Measurements from ENCODE around the gene C1orf159.

Gene C1orf159

DNA sequence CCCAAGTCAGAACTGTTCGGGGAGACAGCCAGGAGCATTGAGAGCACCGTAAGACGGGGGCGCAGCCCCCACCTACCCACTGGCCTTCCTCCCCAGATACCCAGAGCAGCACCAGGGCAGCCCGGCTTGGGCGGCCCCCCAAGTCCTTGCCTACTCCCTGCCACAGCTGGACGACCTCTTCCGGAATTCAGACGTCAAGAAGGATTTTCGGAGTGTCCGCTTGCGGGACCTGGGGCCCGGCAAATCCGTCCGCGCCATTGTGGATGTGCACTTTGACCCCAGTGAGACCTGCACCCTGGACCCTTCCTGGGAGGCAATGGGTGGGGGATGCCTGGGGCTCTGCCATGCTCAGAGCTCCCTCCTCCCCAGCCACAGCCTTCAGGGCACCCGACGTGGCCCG lies 68.5 kb downstream of the C1orf159 start:
- H3K27me3 ChIP-seq (replicated peaks in 2 of 5; ENCODE audit: control insufficient read depth in 4 of 5, insufficient read depth in 5 of 5, low read length in 4 of 5), result no peaks in the 10 kb centered on the region
- WGBS (ENCODE audit: insufficient coverage), result 94% methylated on average over 17 of the region's 19 CpGs
- no peak for DNase-seq
- peaks cover 0 to 3% (median 0%) of the 10 kb centered on the region in 5 experiments for H3K9me3 ChIP-seq (ENCODE audit: control extremely low read depth in 1 of 5, control insufficient read depth in 4 of 5, insufficient read depth in 2 of 5, low read depth in 1 of 5, low read length in 4 of 5)
- CTCF ChIA-PET, result no interaction called here
- no peak overlapping the region for H3K4me3 ChIP-seq (ENCODE audit: control insufficient read depth in 1 of 7, extremely low read depth in 1 of 7, insufficient read depth in 4 of 7, low read depth in 2 of 7, low read length in 6 of 7)
- H3K4me1 ChIP-seq (ENCODE audit: control extremely low read depth in 1 of 4, control insufficient read depth in 4 of 4, insufficient read depth in 4 of 4, low read length in 3 of 4), result no peaks in the 10 kb centered on the region
- H3K27ac ChIP-seq (ENCODE audit: insufficient read depth in 1 of 2, low read depth in 1 of 2, low read length in 2 of 2, poor library complexity in 1 of 2, severe bottlenecking in 2 of 2), result no peak overlapping the region
- POLR2A ChIA-PET, result no interaction called here
- H3K36me3 ChIP-seq (ENCODE audit: control insufficient read depth in 4 of 4, insufficient read depth in 4 of 4, low read length in 3 of 4), result no peaks in the 10 kb centered on the region

- Histone ChIP-seq H3K4me1 (ENCODE audit: control extremely low read depth in 1 of 4, control insufficient read depth in 4 of 4, insufficient read depth in 4 of 4, low read length in 3 of 4) (no peaks in the 10 kb centered on the region), H3K9me3 (ENCODE audit: control extremely low read depth in 1 of 5, control insufficient read depth in 4 of 5, insufficient read depth in 2 of 5, low read depth in 1 of 5, low read length in 4 of 5) (peaks cover 0 to 3% (median 0%) of the 10 kb centered on the region in 5 experiments), H3K4me3 (ENCODE audit: control insufficient read depth in 1 of 7, extremely low read depth in 1 of 7, insufficient read depth in 4 of 7, low read depth in 2 of 7, low read length in 6 of 7) (no peak overlapping the region), H3K27me3 (replicated peaks in 2 of 5; ENCODE audit: control insufficient read depth in 4 of 5, insufficient read depth in 5 of 5, low read length in 4 of 5) (no peaks in the 10 kb centered on the region), H3K36me3 (ENCODE audit: control insufficient read depth in 4 of 4, insufficient read depth in 4 of 4, low read length in 3 of 4) (no peaks in the 10 kb centered on the region), H3K27ac (ENCODE audit: insufficient read depth in 1 of 2, low read depth in 1 of 2, low read length in 2 of 2, poor library complexity in 1 of 2, severe bottlenecking in 2 of 2) (no peak overlapping the region)
- 95% methylated on average over 26 of the region's 26 CpGs for WGBS (ENCODE audit: insufficient coverage)
- CTCF ChIA-PET, result no interaction called here
- no peak for DNase-seq
- POLR2A ChIA-PET, result no interaction called here
Observed at GRCh38 chr1:1046767-1047166, 69.1 kb downstream of the C1orf159 start.

DNA sequence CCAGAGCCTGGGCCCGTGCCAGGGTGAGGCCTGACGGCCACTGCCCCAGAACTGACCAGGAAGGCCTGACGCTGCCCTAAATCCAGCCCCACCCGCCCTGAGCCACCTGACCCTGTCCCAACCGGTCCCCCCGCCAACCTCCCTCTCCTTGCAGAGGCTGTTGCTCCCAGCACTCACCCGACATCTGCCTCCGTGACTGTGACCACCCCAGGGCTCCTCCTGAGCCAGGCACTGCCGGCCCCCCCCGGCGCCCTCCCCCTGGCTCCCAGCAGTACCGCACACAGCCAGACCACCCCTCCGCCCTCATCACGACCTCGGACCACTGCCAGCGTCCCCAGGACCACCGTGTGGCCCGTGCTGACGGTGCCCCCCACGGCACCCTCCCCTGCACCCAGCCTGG lies 69.6 kb downstream of the C1orf159 start:
- WGBS (ENCODE audit: insufficient coverage), result 98% methylated on average over 10 of the region's 20 CpGs
- no peak for DNase-seq
- POLR2A ChIA-PET, result no interaction called here
- H3K9me3 ChIP-seq (ENCODE audit: control extremely low read depth in 1 of 5, control insufficient read depth in 4 of 5, insufficient read depth in 2 of 5, low read depth in 1 of 5, low read length in 4 of 5), result peaks cover 0 to 3% (median 0%) of the 10 kb centered on the region in 5 experiments
- H3K36me3 ChIP-seq (ENCODE audit: control insufficient read depth in 4 of 4, insufficient read depth in 4 of 4, low read length in 3 of 4), result no peaks in the 10 kb centered on the region
- H3K4me1 ChIP-seq (ENCODE audit: control extremely low read depth in 1 of 4, control insufficient read depth in 4 of 4, insufficient read depth in 4 of 4, low read length in 3 of 4), result peaks cover 0 to under 1% (median 0%) of the 10 kb centered on the region in 4 experiments
- H3K4me3 ChIP-seq (ENCODE audit: control insufficient read depth in 1 of 7, extremely low read depth in 1 of 7, insufficient read depth in 4 of 7, low read depth in 2 of 7, low read length in 6 of 7), result no peak overlapping the region
- no peak overlapping the region for H3K27ac ChIP-seq (ENCODE audit: insufficient read depth in 1 of 2, low read depth in 1 of 2, low read length in 2 of 2, poor library complexity in 1 of 2, severe bottlenecking in 2 of 2)
- CTCF ChIA-PET, result no interaction called here
- no peaks in the 10 kb centered on the region for H3K27me3 ChIP-seq (replicated peaks in 2 of 5; ENCODE audit: control insufficient read depth in 4 of 5, insufficient read depth in 5 of 5, low read length in 4 of 5)

GRCh38 chr1:1045129-1045528 lies 70.8 kb downstream of the C1orf159 start:
- ChIA-PET POLR2A (no interaction called here), CTCF (interaction anchor here (0.7 to 1.5 kb wide), 3 partner anchors 10 to 19 kb away, joined by 3 to 7 read pairs (median 5); no protein-coding TSS in a partner anchor)
- DNase-seq, result no peak
- Histone ChIP-seq H3K27ac (ENCODE audit: insufficient read depth in 1 of 2, low read depth in 1 of 2, low read length in 2 of 2, poor library complexity in 1 of 2, severe bottlenecking in 2 of 2) (no peak overlapping the region), H3K36me3 (ENCODE audit: control insufficient read depth in 4 of 4, insufficient read depth in 4 of 4, low read length in 3 of 4) (no peaks in the 10 kb centered on the region), H3K9me3 (ENCODE audit: control extremely low read depth in 1 of 5, control insufficient read depth in 4 of 5, insufficient read depth in 2 of 5, low read depth in 1 of 5, low read length in 4 of 5) (peaks cover 0 to 3% (median 0%) of the 10 kb centered on the region in 5 experiments), H3K27me3 (replicated peaks in 2 of 5; ENCODE audit: control insufficient read depth in 4 of 5, insufficient read depth in 5 of 5, low read length in 4 of 5) (peaks cover 0 to 5% (median 4%) of the 10 kb centered on the region in 5 experiments), H3K4me1 (ENCODE audit: control extremely low read depth in 1 of 4, control insufficient read depth in 4 of 4, insufficient read depth in 4 of 4, low read length in 3 of 4) (peaks cover 0 to 8% (median 5%) of the 10 kb centered on the region in 4 experiments), H3K4me3 (ENCODE audit: control insufficient read depth in 1 of 7, extremely low read depth in 1 of 7, insufficient read depth in 4 of 7, low read depth in 2 of 7, low read length in 6 of 7) (no peak overlapping the region)
- WGBS (ENCODE audit: insufficient coverage), result 94% methylated on average over 22 of the region's 23 CpGs

GRCh38 chr1:1044455-1045078 lies 71.3 kb downstream of the C1orf159 start:
- 97% methylated on average over 28 of the region's 34 CpGs for WGBS (ENCODE audit: insufficient coverage)
- DNase-seq, result no peak
- Histone ChIP-seq H3K36me3 (ENCODE audit: control insufficient read depth in 4 of 4, insufficient read depth in 4 of 4, low read length in 3 of 4) (no peaks in the 10 kb centered on the region), H3K27me3 (replicated peaks in 2 of 5; ENCODE audit: control insufficient read depth in 4 of 5, insufficient read depth in 5 of 5, low read length in 4 of 5) (peaks cover 0 to 10% (median 6%) of the 10 kb centered on the region in 5 experiments), H3K27ac (ENCODE audit: insufficient read depth in 1 of 2, low read depth in 1 of 2, low read length in 2 of 2, poor library complexity in 1 of 2, severe bottlenecking in 2 of 2) (no peak overlapping the region), H3K4me3 (ENCODE audit: control insufficient read depth in 1 of 7, extremely low read depth in 1 of 7, insufficient read depth in 4 of 7, low read depth in 2 of 7, low read length in 6 of 7) (no peak overlapping the region), H3K4me1 (ENCODE audit: control extremely low read depth in 1 of 4, control insufficient read depth in 4 of 4, insufficient read depth in 4 of 4, low read length in 3 of 4) (peaks cover 0 to 14% (median 11%) of the 10 kb centered on the region in 4 experiments), H3K9me3 (ENCODE audit: control extremely low read depth in 1 of 5, control insufficient read depth in 4 of 5, insufficient read depth in 2 of 5, low read depth in 1 of 5, low read length in 4 of 5) (peaks cover 0 to 3% (median 0%) of the 10 kb centered on the region in 5 experiments)
- ChIA-PET POLR2A (interaction anchor here (1.0 kb wide), 1 partner anchor 15 kb away, joined by 3 read pairs; no protein-coding TSS in a partner anchor), CTCF (interaction anchor here (0.7 to 1.5 kb wide), 3 partner anchors 11 to 19 kb away, joined by 3 to 7 read pairs (median 5); no protein-coding TSS in a partner anchor)

GRCh38 chr1:1043921-1044320 lies 72.0 kb downstream of the C1orf159 start:
- Histone ChIP-seq H3K36me3 (ENCODE audit: control insufficient read depth in 4 of 4, insufficient read depth in 4 of 4, low read length in 3 of 4) (no peaks in the 10 kb centered on the region), H3K4me3 (ENCODE audit: control insufficient read depth in 1 of 7, extremely low read depth in 1 of 7, insufficient read depth in 4 of 7, low read depth in 2 of 7, low read length in 6 of 7) (no peak overlapping the region), H3K27me3 (replicated peaks in 2 of 5; ENCODE audit: control insufficient read depth in 4 of 5, insufficient read depth in 5 of 5, low read length in 4 of 5) (peaks cover 0 to 17% (median 6%) of the 10 kb centered on the region in 5 experiments), H3K27ac (ENCODE audit: insufficient read depth in 1 of 2, low read depth in 1 of 2, low read length in 2 of 2, poor library complexity in 1 of 2, severe bottlenecking in 2 of 2) (no peak overlapping the region), H3K9me3 (ENCODE audit: control extremely low read depth in 1 of 5, control insufficient read depth in 4 of 5, insufficient read depth in 2 of 5, low read depth in 1 of 5, low read length in 4 of 5) (peaks cover 0 to 3% (median 0%) of the 10 kb centered on the region in 5 experiments), H3K4me1 (ENCODE audit: control extremely low read depth in 1 of 4, control insufficient read depth in 4 of 4, insufficient read depth in 4 of 4, low read length in 3 of 4) (peaks cover 0 to 20% (median 17%) of the 10 kb centered on the region in 4 experiments)
- DNase-seq, result no peak
- ChIA-PET POLR2A (interaction anchor here (0.6 to 1.0 kb wide), 2 partner anchors 15 to 145 kb away, joined by 3 read pairs; no protein-coding TSS in a partner anchor), CTCF (interaction anchor here (1.5 kb wide), 1 partner anchor 20 kb away, joined by 7 read pairs; no protein-coding TSS in a partner anchor)
- WGBS (ENCODE audit: insufficient coverage), result 92% methylated on average over 32 of the region's 33 CpGs

GRCh38 chr1:1043411-1043810 lies 72.5 kb downstream of the C1orf159 start:
- H3K36me3 ChIP-seq (ENCODE audit: control insufficient read depth in 4 of 4, insufficient read depth in 4 of 4, low read length in 3 of 4), result no peaks in the 10 kb centered on the region
- peaks cover 0 to 22% (median 8%) of the 10 kb centered on the region in 5 experiments for H3K27me3 ChIP-seq (replicated peaks in 2 of 5; ENCODE audit: control insufficient read depth in 4 of 5, insufficient read depth in 5 of 5, low read length in 4 of 5)
- no peak overlapping the region for H3K27ac ChIP-seq (ENCODE audit: insufficient read depth in 1 of 2, low read depth in 1 of 2, low read length in 2 of 2, poor library complexity in 1 of 2, severe bottlenecking in 2 of 2)
- H3K9me3 ChIP-seq (ENCODE audit: control extremely low read depth in 1 of 5, control insufficient read depth in 4 of 5, insufficient read depth in 2 of 5, low read depth in 1 of 5, low read length in 4 of 5), result peaks cover 0 to 3% (median 0%) of the 10 kb centered on the region in 5 experiments
- H3K4me1 ChIP-seq (ENCODE audit: control extremely low read depth in 1 of 4, control insufficient read depth in 4 of 4, insufficient read depth in 4 of 4, low read length in 3 of 4), result peaks cover 0 to 25% (median 22%) of the 10 kb centered on the region in 4 experiments
- no peak for DNase-seq
- ChIA-PET CTCF (no interaction called here), POLR2A (interaction anchor here (0.6 to 1.0 kb wide), 2 partner anchors 16 to 146 kb away, joined by 3 read pairs; no protein-coding TSS in a partner anchor)
- WGBS (ENCODE audit: insufficient coverage), result 97% methylated on average over 26 of the region's 27 CpGs
- no peak overlapping the region for H3K4me3 ChIP-seq (ENCODE audit: control insufficient read depth in 1 of 7, extremely low read depth in 1 of 7, insufficient read depth in 4 of 7, low read depth in 2 of 7, low read length in 6 of 7)
